ENCODE measurements around the gene RASGEF1C.

The RASGEF1C gene

GRCh38 chr5:180180846-180181245, 28.2 kb downstream of the RASGEF1C start:
- no peaks in the 10 kb centered on the region for H3K27me3 ChIP-seq (ENCODE audit: control insufficient read depth, insufficient read depth, low read length)
- no peaks in the 10 kb centered on the region for H3K9me3 ChIP-seq (ENCODE audit: control insufficient read depth, insufficient read depth, low read length)
- WGBS (ENCODE audit: insufficient coverage, insufficient read length), result no CpG with 5 or more reads among the region's 11 CpGs
- no peaks in the 10 kb centered on the region for H3K4me1 ChIP-seq (ENCODE audit: control insufficient read depth, insufficient read depth, low read length)
- DNase-seq (ENCODE audit: low read depth, low spot score), result no peak
- H3K4me3 ChIP-seq (ENCODE audit: low read length), result no peak overlapping the region
- no peaks in the 10 kb centered on the region for H3K36me3 ChIP-seq (ENCODE audit: control insufficient read depth, insufficient read depth, low read length)
- no peak overlapping the region for H3K27ac ChIP-seq (ENCODE audit: low read length)

- WGBS (ENCODE audit: insufficient coverage, insufficient read length), result no CpG with 5 or more reads among the region's 6 CpGs
- Histone ChIP-seq H3K4me1 (ENCODE audit: control insufficient read depth, insufficient read depth, low read length) (no peaks in the 10 kb centered on the region), H3K4me3 (ENCODE audit: low read length) (no peak overlapping the region), H3K27ac (ENCODE audit: low read length) (no peak overlapping the region), H3K9me3 (ENCODE audit: control insufficient read depth, insufficient read depth, low read length) (no peaks in the 10 kb centered on the region), H3K36me3 (ENCODE audit: control insufficient read depth, insufficient read depth, low read length) (no peaks in the 10 kb centered on the region), H3K27me3 (ENCODE audit: control insufficient read depth, insufficient read depth, low read length) (no peaks in the 10 kb centered on the region)
- no peak for DNase-seq (ENCODE audit: low read depth, low spot score)
Measured at GRCh38 chr5:180180421-180180820, 28.6 kb downstream of the RASGEF1C start.

GRCh38 chr5:180179442-180180420, 29.3 kb downstream of the RASGEF1C start:
- Histone ChIP-seq H3K36me3 (ENCODE audit: control insufficient read depth, insufficient read depth, low read length) (no peaks in the 10 kb centered on the region; the same call in 1 of the 2 replicates), H3K4me3 (ENCODE audit: low read length) (no peak overlapping the region), H3K27ac (ENCODE audit: low read length) (no peak overlapping the region), H3K27me3 (ENCODE audit: control insufficient read depth, insufficient read depth, low read length) (no peaks in the 10 kb centered on the region), H3K4me1 (ENCODE audit: control insufficient read depth, insufficient read depth, low read length) (no peaks in the 10 kb centered on the region), H3K9me3 (ENCODE audit: control insufficient read depth, insufficient read depth, low read length) (no peaks in the 10 kb centered on the region)
- DNase-seq (ENCODE audit: low read depth, low spot score), result no peak
- WGBS (ENCODE audit: insufficient coverage, insufficient read length), result no CpG with 5 or more reads among the region's 23 CpGs

- no peaks in the 10 kb centered on the region; the same call in 1 of the 2 replicates for H3K36me3 ChIP-seq (ENCODE audit: control insufficient read depth, insufficient read depth, low read length)
- no peaks in the 10 kb centered on the region for H3K27me3 ChIP-seq (ENCODE audit: control insufficient read depth, insufficient read depth, low read length)
- H3K27ac ChIP-seq (ENCODE audit: low read length), result no peak overlapping the region
- H3K9me3 ChIP-seq (ENCODE audit: control insufficient read depth, insufficient read depth, low read length), result no peaks in the 10 kb centered on the region
- no peaks in the 10 kb centered on the region for H3K4me1 ChIP-seq (ENCODE audit: control insufficient read depth, insufficient read depth, low read length)
- H3K4me3 ChIP-seq (ENCODE audit: low read length), result no peak overlapping the region
- no CpG with 5 or more reads among the region's 25 CpGs for WGBS (ENCODE audit: insufficient coverage, insufficient read length)
- no peak for DNase-seq (ENCODE audit: low read depth, low spot score)
Measured at GRCh38 chr5:180178531-180179441, 30.2 kb downstream of the RASGEF1C start.

GRCh38 chr5:180176191-180176590, 32.8 kb downstream of the RASGEF1C start:
- Histone ChIP-seq H3K27ac (ENCODE audit: low read length) (no peak overlapping the region), H3K9me3 (ENCODE audit: control insufficient read depth, insufficient read depth, low read length) (no peaks in the 10 kb centered on the region), H3K4me3 (ENCODE audit: low read length) (no peak overlapping the region), H3K4me1 (ENCODE audit: control insufficient read depth, insufficient read depth, low read length) (no peaks in the 10 kb centered on the region), H3K27me3 (ENCODE audit: control insufficient read depth, insufficient read depth, low read length) (no peaks in the 10 kb centered on the region), H3K36me3 (ENCODE audit: control insufficient read depth, insufficient read depth, low read length) (no peaks in the 10 kb centered on the region; the same call in 1 of the 2 replicates)
- no peak for DNase-seq (ENCODE audit: low read depth, low spot score)
- WGBS (ENCODE audit: insufficient coverage, insufficient read length), result no CpG with 5 or more reads among the region's 8 CpGs

- no peaks in the 10 kb centered on the region for H3K27me3 ChIP-seq (ENCODE audit: control insufficient read depth, insufficient read depth, low read length)
Measured at GRCh38 chr5:180175015-180175431, 34.0 kb downstream of the RASGEF1C start.

GRCh38 chr5:180174587-180174972, 34.4 kb downstream of the RASGEF1C start:
- H3K27me3 ChIP-seq (ENCODE audit: control insufficient read depth, insufficient read depth, low read length), result no peaks in the 10 kb centered on the region
- H3K4me1 ChIP-seq (ENCODE audit: control insufficient read depth, insufficient read depth, low read length), result no peaks in the 10 kb centered on the region
- WGBS (ENCODE audit: insufficient coverage, insufficient read length), result no CpG with 5 or more reads among the region's 12 CpGs
- no peaks in the 10 kb centered on the region for H3K9me3 ChIP-seq (ENCODE audit: control insufficient read depth, insufficient read depth, low read length)
- no peak overlapping the region for H3K27ac ChIP-seq (ENCODE audit: low read length)
- no peak overlapping the region for H3K4me3 ChIP-seq (ENCODE audit: low read length)
- no peak for DNase-seq (ENCODE audit: low read depth, low spot score)
- H3K36me3 ChIP-seq (ENCODE audit: control insufficient read depth, insufficient read depth, low read length), result no peaks in the 10 kb centered on the region; the same call in 1 of the 2 replicates

More at GRCh38 chr5:180175015-180175431, 34.0 kb downstream of the RASGEF1C start:
- Histone ChIP-seq H3K4me1 (ENCODE audit: control insufficient read depth, insufficient read depth, low read length) (no peaks in the 10 kb centered on the region), H3K36me3 (ENCODE audit: control insufficient read depth, insufficient read depth, low read length) (no peaks in the 10 kb centered on the region; the same call in 1 of the 2 replicates), H3K27ac (ENCODE audit: low read length) (no peak overlapping the region), H3K9me3 (ENCODE audit: control insufficient read depth, insufficient read depth, low read length) (no peaks in the 10 kb centered on the region), H3K4me3 (ENCODE audit: low read length) (no peak overlapping the region; the same call in 1 of the 2 replicates)
- WGBS (ENCODE audit: insufficient coverage, insufficient read length), result no CpG with 5 or more reads among the region's 7 CpGs
- DNase-seq (ENCODE audit: low read depth, low spot score), result no peak

GRCh38 chr5:180173875-180174586, 35.0 kb downstream of the RASGEF1C start:
- Histone ChIP-seq H3K9me3 (ENCODE audit: control insufficient read depth, insufficient read depth, low read length) (no peaks in the 10 kb centered on the region), H3K27me3 (ENCODE audit: control insufficient read depth, insufficient read depth, low read length) (no peaks in the 10 kb centered on the region), H3K36me3 (ENCODE audit: control insufficient read depth, insufficient read depth, low read length) (no peaks in the 10 kb centered on the region; the same call in 1 of the 2 replicates), H3K4me3 (ENCODE audit: low read length) (no peak overlapping the region), H3K27ac (ENCODE audit: low read length) (no peak overlapping the region), H3K4me1 (ENCODE audit: control insufficient read depth, insufficient read depth, low read length) (no peaks in the 10 kb centered on the region)
- DNase-seq (ENCODE audit: low read depth, low spot score), result no peak
- no CpG with 5 or more reads among the region's 27 CpGs for WGBS (ENCODE audit: insufficient coverage, insufficient read length)

- Histone ChIP-seq H3K27me3 (ENCODE audit: control insufficient read depth, insufficient read depth, low read length) (no peaks in the 10 kb centered on the region), H3K27ac (ENCODE audit: low read length) (no peak overlapping the region), H3K4me1 (ENCODE audit: control insufficient read depth, insufficient read depth, low read length) (0 out of 2 replicates have a peak, but pooled peaks cover 2% of the 10 kb centered on the region), H3K4me3 (ENCODE audit: low read length) (no peak overlapping the region), H3K9me3 (ENCODE audit: control insufficient read depth, insufficient read depth, low read length) (no peaks in the 10 kb centered on the region), H3K36me3 (ENCODE audit: control insufficient read depth, insufficient read depth, low read length) (no peaks in the 10 kb centered on the region; the same call in 1 of the 2 replicates)
- WGBS (ENCODE audit: insufficient coverage, insufficient read length), result no CpG with 5 or more reads among the region's 4 CpGs
- DNase-seq (ENCODE audit: low read depth, low spot score), result no peak
Measured at GRCh38 chr5:180173198-180173544, 35.8 kb downstream of the RASGEF1C start.

Measured in iPS DF 6.9 (cell line).